NCI-H82 treated with DMSO at 0.1 percent for 48 hours (cell line): ENCODE results near the gene FUT8.

Source experiments
- DNase-seq: peaks from one replicate; lab custom pipeline; 2025; ENCODE audit not compliant: unreplicated experiment; lab: John Stamatoyannopoulos, UW

Gene FUT8

GRCh38 chr14:65769151-65769550 lies 356.6 kb downstream of the FUT8 start:
- DNase-seq: no peak

- no peak for DNase-seq
Observed at GRCh38 chr14:65770681-65771080, 358.2 kb downstream of the FUT8 start.

GRCh38 chr14:65771271-65771670 lies 358.7 kb downstream of the FUT8 start:
- no peak for DNase-seq

GRCh38 chr14:65772466-65772865 lies 359.9 kb downstream of the FUT8 start:
- DNase-seq: no peak

GRCh38 chr14:65772921-65773574 lies 360.5 kb downstream of the FUT8 start:
- no peak for DNase-seq

GRCh38 chr14:65774041-65774440 lies 361.5 kb downstream of the FUT8 start:
- DNase-seq: no peak

GRCh38 chr14:65776193-65776852 lies 363.8 kb downstream of the FUT8 start:
- DNase-seq: no peak

GRCh38 chr14:65780566-65780965 lies 368.0 kb downstream of the FUT8 start:
- no peak for DNase-seq

GRCh38 chr14:65783101-65783500 lies 370.6 kb downstream of the FUT8 start:
- no peak for DNase-seq

- no peak for DNase-seq
Observed at GRCh38 chr14:65783576-65783975, 371.0 kb downstream of the FUT8 start.

- DNase-seq: no peak
Observed at GRCh38 chr14:65784574-65784973, 372.0 kb downstream of the FUT8 start.

- DNase-seq: no peak
Observed at GRCh38 chr14:65787461-65787860, 374.9 kb downstream of the FUT8 start.

GRCh38 chr14:65788876-65789275 lies 376.3 kb downstream of the FUT8 start:
- DNase-seq: no peak

GRCh38 chr14:65789363-65789762 lies 376.8 kb downstream of the FUT8 start:
- DNase-seq: no peak

GRCh38 chr14:65790172-65790815 lies 377.8 kb downstream of the FUT8 start:
- no peak for DNase-seq

- DNase-seq: no peak
Observed at GRCh38 chr14:65791191-65791981, 378.9 kb downstream of the FUT8 start.

- no peak for DNase-seq
Observed at GRCh38 chr14:65792208-65792905, 379.8 kb downstream of the FUT8 start.
